Glutamatergic neuron (in vitro differentiated cells): ENCODE data around the gene OR8J3. TPM values are rescaled to one million over a fixed set of nuclear protein-coding genes. Genes with fewer than 3 reads are reported as not detected.

Source experiments
- DNase-seq: peaks from one replicate; pipeline ENCODE4 v3.0.0; 2022
- H3K27ac Mint-ChIP-seq: one replicate; pipeline ENCODE4 v1.8.0; 2020; ENCODE audit warnings: mild to moderate bottlenecking, mixed read lengths, inconsistent platforms; ENCODE audit not compliant: unreplicated experiment
- H3K27me3 Mint-ChIP-seq: one replicate; pipeline ENCODE4 v1.8.0; 2020; ENCODE audit warnings: mild to moderate bottlenecking, moderate library complexity, mixed read lengths, inconsistent platforms; ENCODE audit not compliant: unreplicated experiment
- H3K36me3 Mint-ChIP-seq: one replicate; pipeline ENCODE4 v1.8.0; 2020; ENCODE audit warnings: mild to moderate bottlenecking, mixed read lengths, inconsistent platforms; ENCODE audit not compliant: unreplicated experiment
- H3K4me1 Mint-ChIP-seq: one replicate; pipeline ENCODE4 v1.8.0; 2020; ENCODE audit warnings: mild to moderate bottlenecking, low read depth, mixed read lengths, inconsistent platforms; ENCODE audit not compliant: unreplicated experiment
- H3K4me3 Mint-ChIP-seq: one replicate; pipeline ENCODE4 v1.8.0; 2020; ENCODE audit warnings: mild to moderate bottlenecking, mixed read lengths, inconsistent platforms; ENCODE audit not compliant: unreplicated experiment
- H3K9me3 Mint-ChIP-seq: one replicate; pipeline ENCODE4 v1.8.0; 2020; ENCODE audit warnings: mild to moderate bottlenecking, moderate library complexity, mixed read lengths, inconsistent platforms; ENCODE audit not compliant: unreplicated experiment
- total RNA-seq: library from RNA; stranded (reverse); fragmentation: NEBNext Ultra II Directional; extraction: Animal tissue kit (Norgen Biotek cat#: 25700); gene quantifications from one replicate; pipeline ENCODE4 v1.2.1, GENCODE V29; 2021; ENCODE audit not compliant: unreplicated experiment
- TF ChIP-seq, protein P1 (sequence below): fragments of 200-600 bp; sonication (generic); IDR thresholded peaks from one replicate; pipeline ENCODE4 v1.5.0; 2021; ENCODE audit not compliant: partially characterized antibody, unreplicated experiment

Gene OR8J3
- total RNA-seq, 1 donor from 2014 or later: not detected

GRCh38 chr11:56122073-56122472, 17.9 kb downstream of the OR8J3 start, which contains the start of gene OR8H3:
OR8H3 (plus strand) TSS chr11:56122373; CDS start chr11:56122373, 0 bp downstream.
- Mint-ChIP-seq H3K4me3 (no peak within 1 kb of the TSS), H3K27ac (no peak within 1 kb of the TSS), H3K27me3 (no peaks in the 10 kb centered on the region), H3K36me3 (no peaks in the 10 kb centered on the region), H3K9me3 (no peaks in the 10 kb centered on the region), H3K4me1 (peaks cover 4% of the 10 kb centered on the region)
- TF ChIP-seq, protein P1, sequence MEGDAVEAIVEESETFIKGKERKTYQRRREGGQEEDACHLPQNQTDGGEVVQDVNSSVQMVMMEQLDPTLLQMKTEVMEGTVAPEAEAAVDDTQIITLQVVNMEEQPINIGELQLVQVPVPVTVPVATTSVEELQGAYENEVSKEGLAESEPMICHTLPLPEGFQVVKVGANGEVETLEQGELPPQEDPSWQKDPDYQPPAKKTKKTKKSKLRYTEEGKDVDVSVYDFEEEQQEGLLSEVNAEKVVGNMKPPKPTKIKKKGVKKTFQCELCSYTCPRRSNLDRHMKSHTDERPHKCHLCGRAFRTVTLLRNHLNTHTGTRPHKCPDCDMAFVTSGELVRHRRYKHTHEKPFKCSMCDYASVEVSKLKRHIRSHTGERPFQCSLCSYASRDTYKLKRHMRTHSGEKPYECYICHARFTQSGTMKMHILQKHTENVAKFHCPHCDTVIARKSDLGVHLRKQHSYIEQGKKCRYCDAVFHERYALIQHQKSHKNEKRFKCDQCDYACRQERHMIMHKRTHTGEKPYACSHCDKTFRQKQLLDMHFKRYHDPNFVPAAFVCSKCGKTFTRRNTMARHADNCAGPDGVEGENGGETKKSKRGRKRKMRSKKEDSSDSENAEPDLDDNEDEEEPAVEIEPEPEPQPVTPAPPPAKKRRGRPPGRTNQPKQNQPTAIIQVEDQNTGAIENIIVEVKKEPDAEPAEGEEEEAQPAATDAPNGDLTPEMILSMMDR: no peak
- DNase-seq: no peak

DNA sequence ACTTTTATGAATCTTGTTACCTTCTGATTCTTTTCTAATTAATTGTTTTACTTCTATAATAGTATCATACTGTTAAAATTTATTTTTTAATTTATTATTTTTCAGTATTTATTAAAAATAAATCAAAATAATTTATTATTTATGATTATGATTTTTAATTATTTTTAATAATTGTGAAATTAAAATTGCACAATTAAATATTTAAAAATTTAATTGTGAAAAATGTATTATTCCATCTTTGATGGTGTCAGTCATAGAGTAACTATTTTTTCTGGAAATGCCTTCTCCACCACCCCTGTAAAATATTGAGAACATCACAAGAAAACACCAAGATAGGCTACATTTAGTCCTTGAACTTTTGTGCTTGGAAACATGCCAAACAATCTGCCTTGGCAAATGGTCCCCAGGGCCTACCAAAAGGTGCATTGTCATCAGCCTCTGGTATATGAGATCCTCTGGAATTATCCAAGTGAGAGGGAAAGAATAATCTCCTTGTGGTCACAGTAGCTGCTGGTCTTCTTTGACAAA, 36.7 kb downstream of the OR8J3 start, which contains the start of gene OR8H2:
Gene OR8H2, plus strand, starts transcription at position 478 of the 528 bp plus-strand sequence. CDS start 1,356 bp downstream, outside the sequence.
- Mint-ChIP-seq H3K9me3 (no peaks in the 10 kb centered on the region), H3K27ac (no peak within 1 kb of the TSS), H3K4me3 (no peak within 1 kb of the TSS), H3K27me3 (no peaks in the 10 kb centered on the region), H3K36me3 (no peaks in the 10 kb centered on the region), H3K4me1 (peaks cover 3% of the 10 kb centered on the region)
- no peak for DNase-seq
- TF ChIP-seq, protein P1: no peak

DNA sequence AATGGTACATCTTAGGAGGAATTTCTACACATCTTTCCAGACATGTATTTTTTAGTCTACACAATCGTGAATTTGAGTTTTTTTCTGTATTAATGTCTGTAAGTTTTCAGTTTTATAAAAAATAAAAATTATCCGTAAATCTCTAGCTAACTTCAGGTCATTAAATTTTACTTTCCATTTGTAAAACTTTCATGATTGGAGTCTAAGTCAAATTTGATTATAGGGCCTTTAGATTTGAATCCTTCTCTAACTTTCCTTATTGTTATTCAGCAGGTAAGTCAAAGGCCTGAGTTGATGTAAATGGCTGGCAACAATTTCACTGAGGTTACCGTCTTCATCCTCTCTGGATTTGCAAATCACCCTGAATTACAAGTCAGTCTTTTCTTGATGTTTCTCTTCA, 47.0 kb downstream of the OR8J3 start, which contains the start of gene OR8I2:
Gene OR8I2, plus strand, starts transcription at position 301 of the 400 bp plus-strand sequence. Its CDS starts 0 bp downstream, at position 301.
- Mint-ChIP-seq H3K27me3 (no peaks in the 10 kb centered on the region), H3K4me3 (no peak within 1 kb of the TSS), H3K27ac (no peak within 1 kb of the TSS), H3K4me1 (no peaks in the 10 kb centered on the region), H3K9me3 (no peaks in the 10 kb centered on the region), H3K36me3 (no peaks in the 10 kb centered on the region)
- TF ChIP-seq, protein P1: no peak
- DNase-seq: no peak

DNA sequence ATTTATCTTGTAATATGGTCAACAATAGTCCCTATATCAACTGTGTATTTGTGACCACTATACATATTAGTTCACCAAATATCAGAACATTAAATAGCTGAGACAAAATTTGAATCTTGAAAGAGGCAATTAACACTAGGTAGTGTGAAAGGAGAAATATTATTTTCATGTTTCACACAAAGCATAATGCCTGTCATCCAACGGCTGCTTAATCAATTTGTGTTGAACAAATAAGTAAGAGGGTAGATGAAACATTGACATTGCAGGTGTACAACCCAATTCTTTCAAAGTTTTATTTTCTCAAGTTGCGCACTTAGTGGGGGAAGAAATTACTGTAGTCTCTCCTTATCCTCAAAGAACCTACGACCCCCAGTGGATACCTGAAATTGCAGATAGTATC, 50.3 kb downstream of the OR8J3 start:
- no peak overlapping the region for H3K27ac Mint-ChIP-seq
- no peaks in the 10 kb centered on the region for H3K4me1 Mint-ChIP-seq
- no peaks in the 10 kb centered on the region for H3K27me3 Mint-ChIP-seq
- TF ChIP-seq, protein P1: no peak
- no peak overlapping the region for H3K4me3 Mint-ChIP-seq
- no peaks in the 10 kb centered on the region for H3K36me3 Mint-ChIP-seq
- H3K9me3 Mint-ChIP-seq: no peaks in the 10 kb centered on the region
- DNase-seq: no peak

Other genes starting within 250 kb of the OR8J3 start
- gene OR5W2, start 225.6 kb downstream of the OR8J3 start, total RNA-seq: not detected
- gene OR5I1, start 203.8 kb downstream of the OR8J3 start, total RNA-seq: not detected
- not detected for gene OR10AG1, start 170.3 kb downstream of the OR8J3 start, total RNA-seq
- gene OR5F1, start 145.6 kb downstream of the OR8J3 start, total RNA-seq: not detected
- gene OR5AS1, start 112.5 kb downstream of the OR8J3 start, total RNA-seq: not detected
- not detected for gene OR8I2, start 46.9 kb downstream of the OR8J3 start, total RNA-seq
- gene OR8H2, start 36.5 kb downstream of the OR8J3 start, total RNA-seq: not detected
- not detected for gene OR8H3, start 17.8 kb downstream of the OR8J3 start, total RNA-seq
- not detected for gene OR8K5, start 20.1 kb upstream of the OR8J3 start, total RNA-seq
- not detected for gene OR5J2, start 36.4 kb upstream of the OR8J3 start, total RNA-seq
- gene OR5T2, start 94.1 kb upstream of the OR8J3 start, total RNA-seq: not detected
- not detected for gene OR5T3, start 112.1 kb upstream of the OR8J3 start, total RNA-seq
- gene OR5T1, start 134.0 kb upstream of the OR8J3 start, total RNA-seq: not detected
- gene OR8H1, start 152.1 kb upstream of the OR8J3 start, total RNA-seq: not detected
- not detected for gene OR8K3, start 174.9 kb upstream of the OR8J3 start, total RNA-seq
- gene OR8K1, start 205.8 kb upstream of the OR8J3 start, total RNA-seq: not detected
- gene OR8J1, start 214.1 kb upstream of the OR8J3 start, total RNA-seq: not detected
- gene OR8U1, start 235.4 kb upstream of the OR8J3 start, total RNA-seq: not detected